ENCODE measurements around the gene FERMT3. TPM values are rescaled to one million over a fixed set of nuclear protein-coding genes. Genes with fewer than 3 reads are reported as not detected.

The FERMT3 gene
- total RNA-seq, 1 experiment from 2014 or later = 10.6 TPM

DNA sequence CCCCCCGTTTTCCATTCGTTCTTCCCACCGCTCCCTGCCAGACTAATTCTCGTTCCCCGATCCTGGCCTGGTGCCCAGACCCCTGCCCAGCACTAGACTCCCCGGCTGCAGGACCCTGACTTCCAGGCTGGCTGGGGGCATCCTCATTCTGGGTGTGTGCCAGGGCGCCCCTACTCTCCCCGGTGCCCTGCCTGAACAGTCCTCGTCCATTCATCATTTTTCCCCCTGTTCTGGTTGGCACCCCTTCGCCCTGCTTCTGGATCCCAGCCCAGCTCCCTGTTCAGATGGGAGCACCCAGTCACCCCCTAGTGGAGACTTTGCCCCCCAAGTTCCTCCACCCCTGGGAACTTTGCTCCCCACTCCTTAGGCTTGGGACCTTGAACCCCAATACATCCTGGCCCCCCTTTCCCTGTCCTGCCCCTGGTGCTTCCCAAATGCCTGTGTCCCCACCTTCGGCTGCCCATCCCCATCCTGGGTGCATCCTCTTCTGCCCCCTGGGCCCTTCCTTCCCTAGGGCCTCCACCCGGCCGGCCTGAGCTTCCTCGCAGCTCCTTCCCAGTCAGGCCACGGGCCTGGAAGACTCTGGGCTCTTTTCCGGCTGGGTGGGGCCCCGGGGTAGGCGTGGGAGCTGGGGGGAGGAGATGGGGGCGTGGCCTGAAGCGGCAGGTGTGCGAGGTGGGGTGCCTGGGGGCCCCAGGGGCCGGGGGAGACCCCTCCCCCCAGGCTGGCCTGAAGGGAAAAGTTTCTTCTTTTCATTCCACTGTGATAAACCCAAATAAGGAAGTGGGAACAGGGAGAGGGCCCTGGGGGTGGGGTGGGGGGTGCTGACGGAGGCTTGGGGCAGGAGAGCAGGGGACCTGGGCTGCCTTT, 45.7 kb downstream of the FERMT3 start:
- Histone ChIP-seq H3K9ac (ENCODE audit: extremely low read depth, insufficient read length, low read length) (peak overlapping the region; percentile 33), H3K9me3 (ENCODE audit: control insufficient read depth, low read depth, low read length) (no peaks in the 10 kb centered on the region), H3K79me1 (ENCODE audit: insufficient read depth, low read depth, low read length, poor library complexity, severe bottlenecking) (peaks cover 3% of the 10 kb centered on the region), H2AK5ac (ENCODE audit: insufficient read length, low read length) (no peak overlapping the region), H2BK12ac (ENCODE audit: insufficient read length, low read depth, low read length) (no peak overlapping the region), H3K4me1 (ENCODE audit: insufficient read depth, low read length) (peaks cover 9% of the 10 kb centered on the region; the same call in 1 of the 2 replicates), H3K14ac (ENCODE audit: insufficient read depth, low read length) (peak overlapping the region; percentile 24; the same call in 1 of the 2 replicates), H3K56ac (ENCODE audit: insufficient read length, low read depth, low read length) (no peak overlapping the region), H2BK120ac (ENCODE audit: low read depth, low read length, poor library complexity, severe bottlenecking) (no peak overlapping the region), H3K4ac (ENCODE audit: low read depth, low read length) (no peak overlapping the region), H2BK20ac (ENCODE audit: low read depth, low read length, poor library complexity, severe bottlenecking) (no peak overlapping the region), H3K79me2 (ENCODE audit: insufficient read depth, low read length) (no peaks in the 10 kb centered on the region; the same call in 1 of the 2 replicates), H3K18ac (ENCODE audit: insufficient read length, low read depth, low read length) (no peak overlapping the region), H3K23me2 (ENCODE audit: insufficient read length, low read depth, low read length, poor library complexity, severe bottlenecking) (peaks cover 16% of the 10 kb centered on the region), H4K8ac (replicated peaks; ENCODE audit: insufficient read length, low read depth, low read length) (no peak overlapping the region), H3K23ac (ENCODE audit: insufficient read length, low read depth, low read length) (no peak overlapping the region), H2BK5ac (ENCODE audit: insufficient read length, low read length) (no peak overlapping the region), H4K5ac (ENCODE audit: insufficient read length, low read depth, low read length) (no peak overlapping the region), H3K27me3 (ENCODE audit: insufficient read depth, low read length) (no peaks in the 10 kb centered on the region), H4K91ac (ENCODE audit: insufficient read length, low read depth, low read length) (no peak overlapping the region), H3K4me2 (ENCODE audit: insufficient read depth, insufficient read length, low read length) (peak overlapping the region; percentile 76), H2AFZ (ENCODE audit: low read length) (no peak overlapping the region), H4K20me1 (ENCODE audit: control insufficient read depth, insufficient read depth, insufficient read length) (no peaks in the 10 kb centered on the region), H3K27ac (ENCODE audit: insufficient read length, low read depth, low read length) (no peak overlapping the region), H3T11ph (ENCODE audit: low read length) (no peak overlapping the region), H2BK15ac (ENCODE audit: low read depth, low read length) (no peak overlapping the region)
- Mint-ChIP-seq H3K9me3 (no peaks in the 10 kb centered on the region), H3K4me3 (peak overlapping the region; percentile 85 to 98), H3K27ac (peak overlapping the region in 2 of 3 experiments; percentile 88 to 95; a peak in 3 of 7 replicates), H3K4me1 (peaks cover 34 to 44% of the 10 kb centered on the region in 2 experiments), H3K27me3 (ENCODE audit: low read depth) (no peaks in the 10 kb centered on the region), H3K36me3 (ENCODE audit: insufficient read depth in 1 of 3, low read depth in 3 of 3) (peaks cover 13 to 31% (median 25%) of the 10 kb centered on the region in 3 experiments; a peak in 6 of 7 replicates)
- no peak for DNase-seq
- no CpG with 5 or more reads among the region's 23 CpGs for WGBS (ENCODE audit: extremely low coverage, insufficient read length, low lambda C conversion rate)
- TF ChIP-seq, protein P1, sequence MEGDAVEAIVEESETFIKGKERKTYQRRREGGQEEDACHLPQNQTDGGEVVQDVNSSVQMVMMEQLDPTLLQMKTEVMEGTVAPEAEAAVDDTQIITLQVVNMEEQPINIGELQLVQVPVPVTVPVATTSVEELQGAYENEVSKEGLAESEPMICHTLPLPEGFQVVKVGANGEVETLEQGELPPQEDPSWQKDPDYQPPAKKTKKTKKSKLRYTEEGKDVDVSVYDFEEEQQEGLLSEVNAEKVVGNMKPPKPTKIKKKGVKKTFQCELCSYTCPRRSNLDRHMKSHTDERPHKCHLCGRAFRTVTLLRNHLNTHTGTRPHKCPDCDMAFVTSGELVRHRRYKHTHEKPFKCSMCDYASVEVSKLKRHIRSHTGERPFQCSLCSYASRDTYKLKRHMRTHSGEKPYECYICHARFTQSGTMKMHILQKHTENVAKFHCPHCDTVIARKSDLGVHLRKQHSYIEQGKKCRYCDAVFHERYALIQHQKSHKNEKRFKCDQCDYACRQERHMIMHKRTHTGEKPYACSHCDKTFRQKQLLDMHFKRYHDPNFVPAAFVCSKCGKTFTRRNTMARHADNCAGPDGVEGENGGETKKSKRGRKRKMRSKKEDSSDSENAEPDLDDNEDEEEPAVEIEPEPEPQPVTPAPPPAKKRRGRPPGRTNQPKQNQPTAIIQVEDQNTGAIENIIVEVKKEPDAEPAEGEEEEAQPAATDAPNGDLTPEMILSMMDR (conservative IDR thresholded peaks at IDR 0.05) = peak; percentile 36; the same call in 2 of the 3 replicates
